Measurements from ENCODE around the gene CEP131. TPM values are rescaled to one million over a fixed set of nuclear protein-coding genes. Genes with fewer than 3 reads are reported as not detected.

CEP131 gene
- total RNA-seq, 1 donor from 2014 or later, result 6.1 TPM

DNA sequence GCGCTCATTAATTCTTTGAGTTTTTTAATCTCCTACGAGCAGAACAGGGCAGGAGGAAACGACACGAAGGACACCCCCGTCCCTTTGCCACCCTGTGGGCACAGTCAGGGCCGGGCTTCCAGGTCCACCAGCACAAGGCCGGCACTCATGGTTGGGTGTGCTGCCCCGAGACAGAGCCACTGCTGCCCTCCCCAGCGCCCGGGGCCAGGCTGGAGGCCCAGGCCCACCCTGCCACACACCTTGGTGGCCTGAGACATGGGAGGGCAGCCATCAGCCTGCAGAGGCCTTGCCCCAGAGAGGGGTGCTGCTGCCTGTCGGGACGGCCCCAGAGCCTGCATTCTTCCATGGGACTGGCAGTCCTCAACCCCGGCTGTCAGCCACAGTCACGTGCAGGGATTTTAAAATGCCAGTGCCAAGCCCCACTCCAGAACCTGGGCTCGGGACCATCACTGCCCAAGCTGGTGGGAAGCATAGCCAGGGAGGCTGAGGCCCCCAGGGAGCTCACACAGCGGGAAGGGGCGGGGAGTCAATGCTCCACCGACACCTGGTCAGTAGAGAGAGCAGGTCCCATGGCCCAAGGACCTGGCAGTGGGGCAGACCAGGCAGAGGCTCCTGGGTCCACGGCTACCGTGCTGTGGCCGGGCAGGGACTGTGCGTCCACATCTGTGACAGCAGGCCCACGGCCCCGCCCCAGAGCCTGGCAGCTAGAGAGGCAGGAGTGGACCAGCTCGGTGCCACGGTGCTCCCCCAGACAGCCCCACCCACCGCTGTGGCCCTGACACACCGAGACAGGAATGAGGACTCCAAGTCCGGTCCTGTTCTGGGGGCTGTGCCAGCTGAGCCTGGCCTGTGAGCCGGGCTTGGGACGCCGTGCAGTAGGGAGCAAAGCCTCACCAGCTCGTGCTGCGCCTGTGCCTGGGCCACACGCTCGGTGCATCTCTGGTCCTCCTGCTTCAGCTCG, 27.5 kb downstream of the CEP131 start:
- no peaks in the 10 kb centered on the region for H3K9me3 ChIP-seq

GRCh38 chr17:81194225-81194760, 28.5 kb downstream of the CEP131 start:
- no peak overlapping the region for H3K4me3 ChIP-seq
- intact Hi-C loops (cut with DNase I), result loop anchor here (10.0 kb wide), 1 partner anchor 189 kb away; no protein-coding TSS in a partner anchor
- TF ChIP-seq POLR2A (IDR thresholded peaks at IDR 0.05), result no peak
- TF ChIP-seq CTCF (IDR thresholded peaks at IDR 0.05), result no peak
- TF ChIP-seq POLR2AphosphoS5 (IDR thresholded peaks at IDR 0.05; ENCODE audit: insufficient read depth in 1 of 2, low read depth in 1 of 2), result no peak
- H3K4me1 ChIP-seq, result no peaks in the 10 kb centered on the region
- no peaks in the 10 kb centered on the region for H3K9me3 ChIP-seq
- H3K27ac ChIP-seq, result no peak overlapping the region
- H3K36me3 ChIP-seq, result peaks cover 0 to 10% of the 10 kb centered on the region in 2 donors
- DNase-seq (ENCODE audit: extremely low spot score in 2 of 2), result no peak
- no peaks in the 10 kb centered on the region for H3K27me3 ChIP-seq

More for the DNA sequence above, 27.5 kb downstream of the CEP131 start:
- Histone ChIP-seq H3K4me3 (no peak overlapping the region), H3K27ac (no peak overlapping the region), H3K27me3 (no peaks in the 10 kb centered on the region), H3K36me3 (peaks cover 0 to 10% of the 10 kb centered on the region in 2 donors), H3K4me1 (no peaks in the 10 kb centered on the region)
- TF ChIP-seq POLR2A (IDR thresholded peaks at IDR 0.05) (no peak), POLR2AphosphoS5 (IDR thresholded peaks at IDR 0.05; ENCODE audit: insufficient read depth in 1 of 2, low read depth in 1 of 2) (no peak), CTCF (IDR thresholded peaks at IDR 0.05) (no peak)
- no peak for DNase-seq (ENCODE audit: extremely low spot score in 2 of 2)
- intact Hi-C loops (cut with DNase I), result loop anchor here (10.0 kb wide), 1 partner anchor 190 kb away; no protein-coding TSS in a partner anchor

- TF ChIP-seq CTCF (IDR thresholded peaks at IDR 0.05) (no peak), POLR2A (IDR thresholded peaks at IDR 0.05) (no peak), POLR2AphosphoS5 (IDR thresholded peaks at IDR 0.05; ENCODE audit: insufficient read depth in 1 of 2, low read depth in 1 of 2) (no peak)
- no peaks in the 10 kb centered on the region for H3K4me1 ChIP-seq
- peaks cover 0 to 8% of the 10 kb centered on the region in 2 donors for H3K36me3 ChIP-seq
- DNase-seq (ENCODE audit: extremely low spot score in 2 of 2), result no peak
- no peaks in the 10 kb centered on the region for H3K27me3 ChIP-seq
- no peak overlapping the region for H3K4me3 ChIP-seq
- intact Hi-C loops (cut with DNase I), result loop anchor here (10.0 kb wide), 1 partner anchor 189 kb away; no protein-coding TSS in a partner anchor
- H3K27ac ChIP-seq, result no peak overlapping the region
- no peaks in the 10 kb centered on the region for H3K9me3 ChIP-seq
Observed at GRCh38 chr17:81193470-81194224, 29.1 kb downstream of the CEP131 start.

- Histone ChIP-seq H3K9me3 (no peaks in the 10 kb centered on the region), H3K36me3 (peaks cover 0 to 4% of the 10 kb centered on the region in 2 donors), H3K27ac (no peak overlapping the region), H3K27me3 (no peaks in the 10 kb centered on the region), H3K4me1 (no peaks in the 10 kb centered on the region), H3K4me3 (no peak overlapping the region)
- intact Hi-C loops (cut with DNase I), result loop anchor here (10.0 kb wide), 1 partner anchor 188 kb away; no protein-coding TSS in a partner anchor
- TF ChIP-seq CTCF (IDR thresholded peaks at IDR 0.05), result no peak
- DNase-seq (ENCODE audit: extremely low spot score in 2 of 2), result no peak
Observed at GRCh38 chr17:81193051-81193410, 29.7 kb downstream of the CEP131 start.

Measured in vagina (tissue), 2 donors.